OCI-LY7 (cell line): Measurements from ENCODE around the gene ABCG8.

Experiments used
- CTCF ChIP-seq: fragments of 200-600 bp; sonication (generic); conservative IDR thresholded peaks from 2 replicates; pipeline ENCODE4 v1.5.1; 2014; ENCODE audit warnings: mild to moderate bottlenecking, antibody characterized with exemption, low read length, moderate library complexity, mixed read lengths
- EZH2phosphoT487 ChIP-seq: fragments of 200-600 bp; sonication (generic); IDR thresholded peaks from 2 replicates; pipeline ENCODE4 v1.6.1; 2018; ENCODE audit warnings: low read depth, borderline replicate concordance, mild to moderate bottlenecking, mixed run types, antibody characterized with exemption, low read length, moderate library complexity, mixed read lengths

- no peak for TF ChIP-seq CTCF
- TF ChIP-seq EZH2phosphoT487 = no peak
Observed at GRCh38 chr2:43819491-43820163, 19.1 kb upstream of the ABCG8 start.
